GM12801 (cell line): ENCODE measurements around the gene N4BP2L2.

Experiments
- CTCF ChIP-seq: IDR thresholded peaks from one replicate; pipeline ENCODE4 v1.5.1; 2011; ENCODE audit warnings: control low read depth; ENCODE audit not compliant: insufficient read length; ENCODE audit errors: extremely low read depth

Gene N4BP2L2

DNA sequence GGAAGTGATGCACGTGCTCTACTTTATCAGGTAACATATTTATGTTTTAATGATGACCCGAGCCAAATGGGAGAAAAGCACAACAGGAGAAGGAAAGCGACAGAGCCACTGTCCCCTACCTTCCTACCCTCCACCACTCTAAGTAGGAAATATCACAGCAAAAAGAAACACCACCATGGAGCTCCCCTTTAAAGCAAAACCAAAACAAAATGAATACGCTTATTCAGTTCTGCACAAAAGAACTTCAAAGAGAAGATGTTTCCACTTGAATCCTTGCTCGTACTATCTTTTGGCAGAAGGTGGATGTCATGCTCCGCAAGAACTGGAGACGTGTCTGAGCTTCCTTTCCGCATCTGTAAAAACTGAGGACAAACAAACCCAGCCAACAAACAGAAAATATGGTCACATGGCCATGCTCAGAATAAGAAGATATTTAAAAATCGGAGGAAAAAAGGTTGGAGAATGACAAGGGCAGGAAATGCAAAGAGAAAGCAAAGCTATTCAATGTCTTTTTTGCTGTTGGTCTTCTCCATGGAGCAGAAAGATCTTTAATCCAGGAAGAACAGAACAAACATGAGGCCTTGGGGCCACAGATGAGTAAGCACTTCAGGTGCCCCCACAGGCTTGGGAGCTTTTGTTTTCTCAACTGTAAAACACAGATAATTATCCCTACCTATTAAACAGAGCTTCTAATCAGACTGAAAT, 130.1 kb downstream of the N4BP2L2 start:
- TF ChIP-seq CTCF = no peak

DNA sequence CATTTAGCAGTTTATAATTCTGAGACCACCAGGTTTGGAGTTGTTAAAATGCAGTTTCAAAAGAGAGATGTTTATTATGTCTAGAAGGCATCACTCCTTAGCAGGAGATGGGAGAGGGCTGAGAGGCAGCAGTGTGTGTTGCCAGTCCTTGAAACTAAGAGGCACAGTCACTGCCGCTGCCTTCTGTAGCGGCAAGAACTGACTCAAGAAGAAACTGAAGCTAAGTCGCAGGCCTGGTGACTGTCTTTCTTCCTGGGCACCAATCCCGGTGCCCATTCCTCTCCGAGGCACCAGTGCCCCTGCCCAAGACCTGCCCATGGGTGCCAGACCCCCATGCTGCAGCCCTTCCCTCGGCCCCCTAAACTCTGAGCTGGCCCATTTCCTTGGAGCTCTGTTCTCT, 130.7 kb downstream of the N4BP2L2 start:
- TF ChIP-seq CTCF = no peak

DNA sequence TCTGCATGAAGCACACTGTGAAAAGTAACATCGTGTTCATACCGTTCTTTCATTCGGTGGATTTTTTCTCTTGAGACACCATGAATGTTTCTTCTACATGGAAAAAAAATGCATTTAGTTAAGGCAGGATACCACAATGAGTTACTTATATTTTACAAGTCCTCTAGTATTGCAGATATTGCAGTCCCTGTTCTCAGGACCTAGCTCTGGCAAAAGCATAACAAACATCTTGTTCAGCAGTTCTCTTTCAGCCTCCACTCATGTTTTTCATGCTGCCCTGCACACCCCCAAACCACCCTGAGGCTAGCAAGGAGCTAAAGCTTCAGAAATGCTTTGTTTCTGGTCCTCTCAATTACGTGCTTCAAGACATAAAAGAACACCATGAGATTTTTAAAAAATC, 135.5 kb downstream of the N4BP2L2 start:
- TF ChIP-seq CTCF = no peak

DNA sequence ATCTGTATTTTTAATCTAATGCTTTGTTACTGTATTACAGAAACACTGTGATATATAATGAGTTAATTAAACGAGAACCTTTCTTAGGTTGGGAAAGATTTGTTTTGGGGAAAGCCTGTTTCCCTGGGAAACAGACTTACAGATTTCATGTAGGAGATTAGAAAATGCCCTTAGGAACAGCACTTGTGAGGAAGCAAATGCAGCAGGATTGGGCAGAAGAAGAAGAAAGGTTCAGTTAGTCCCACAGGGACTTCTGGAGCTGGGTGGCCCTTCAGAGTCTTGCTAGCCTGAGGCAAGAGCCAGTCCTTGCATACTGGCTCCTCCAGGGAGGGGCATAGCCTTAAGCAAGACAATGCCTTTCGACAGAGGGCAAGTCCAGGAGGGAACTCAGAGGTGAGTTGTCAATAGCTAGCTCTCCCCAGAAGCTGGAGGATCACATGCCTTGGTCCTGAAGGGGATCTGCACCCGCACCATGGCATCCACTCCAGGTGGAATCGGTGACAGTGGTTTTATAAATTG, 147.4 kb downstream of the N4BP2L2 start:
- no peak for TF ChIP-seq CTCF

DNA sequence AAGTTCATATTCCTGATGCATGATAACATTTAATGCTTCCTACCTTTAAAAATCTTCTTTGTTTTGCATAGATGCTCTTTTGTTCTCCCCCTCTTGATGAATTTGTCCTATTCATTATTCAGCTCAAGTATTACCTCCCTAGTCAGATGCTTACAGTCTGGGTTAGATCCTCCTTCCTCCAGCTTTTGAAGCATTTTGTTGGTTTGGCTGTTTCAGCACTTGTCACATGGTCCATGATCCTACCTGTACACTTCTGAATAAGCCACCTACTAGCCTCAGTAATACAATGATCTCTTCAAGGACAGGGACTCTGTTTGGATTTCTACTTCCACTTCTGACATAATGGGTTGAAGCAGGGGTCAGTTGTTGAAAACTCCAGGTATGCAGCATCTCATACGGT, 148.1 kb downstream of the N4BP2L2 start:
- no peak for TF ChIP-seq CTCF

GRCh38 chr13:32390048-32390447, 148.5 kb downstream of the N4BP2L2 start:
- no peak for TF ChIP-seq CTCF

DNA sequence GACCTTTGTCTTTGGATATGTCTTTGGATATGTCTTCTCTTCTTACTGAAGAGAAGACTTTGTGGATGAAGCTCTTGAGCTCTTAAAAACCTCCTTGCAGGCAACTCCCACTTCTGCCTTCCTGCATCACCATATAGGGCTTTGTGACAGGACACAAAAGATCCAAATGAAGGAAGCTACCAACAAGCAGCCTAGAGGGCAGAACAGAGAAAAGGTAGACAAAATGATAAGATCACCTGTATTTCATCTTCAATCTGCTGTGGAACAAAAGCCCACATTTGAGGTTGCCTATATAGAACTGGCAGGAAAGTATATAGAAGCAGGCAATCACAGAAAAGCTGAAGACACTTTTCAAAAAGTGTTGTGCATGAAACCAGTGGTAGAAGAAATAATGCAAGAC, 153.2 kb downstream of the N4BP2L2 start:
- no peak for TF ChIP-seq CTCF

- TF ChIP-seq CTCF = no peak
These were observed 153.9 kb downstream of the N4BP2L2 start for GRCh38 chr13:32384702-32385101.
